Measurements from ENCODE around the gene GPD2. TPM values are rescaled to one million over a fixed set of nuclear protein-coding genes. Genes with fewer than 3 reads are reported as not detected.
A peak's percentile ranks its signal among the peaks of the same experiment; 100 is the strongest.

GPD2 gene
- polyA plus RNA-seq, 12 donors, result 10.4 to 23.5 (median 15.7) TPM; not detected in 1

DNA sequence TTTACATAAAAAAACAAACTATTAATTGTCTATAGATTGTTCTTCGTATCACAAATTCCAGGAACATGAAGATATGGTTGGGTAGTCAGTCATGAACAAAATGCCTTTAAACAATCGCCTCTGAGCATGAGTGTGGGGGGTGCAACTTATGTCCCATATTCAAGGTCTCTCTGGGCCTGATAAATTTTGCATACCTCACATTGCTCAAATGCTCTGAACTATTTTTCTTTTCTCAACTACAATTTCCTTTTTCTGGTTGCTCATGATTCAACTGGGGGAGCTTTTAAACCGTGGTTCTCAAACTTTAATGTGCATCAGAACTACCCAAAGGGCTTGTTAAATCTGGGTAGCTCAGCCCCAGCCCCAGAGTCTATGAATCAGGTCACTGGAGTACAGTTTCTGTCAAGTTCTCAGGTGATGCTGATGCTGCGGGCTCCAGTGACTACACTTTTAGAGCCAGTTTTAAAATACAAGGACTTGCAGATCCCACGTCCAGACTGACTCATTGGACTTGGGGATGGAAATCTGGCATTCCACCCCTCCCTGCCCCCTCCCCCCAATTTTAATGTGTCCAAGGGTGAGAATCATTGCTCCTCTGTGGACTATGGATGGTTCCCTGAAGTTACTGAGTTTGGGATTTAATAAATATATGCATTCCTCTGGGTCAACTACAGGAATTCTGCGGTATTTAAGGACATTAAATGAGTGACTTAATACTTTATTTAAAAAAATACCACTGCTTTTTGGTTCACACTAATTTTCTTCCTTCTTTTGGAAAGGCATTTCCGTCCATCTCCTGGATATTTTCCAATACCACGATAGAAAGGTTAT lies 1.5 kb upstream of the GPD2 start:
- no peak for DNase-seq

DNA sequence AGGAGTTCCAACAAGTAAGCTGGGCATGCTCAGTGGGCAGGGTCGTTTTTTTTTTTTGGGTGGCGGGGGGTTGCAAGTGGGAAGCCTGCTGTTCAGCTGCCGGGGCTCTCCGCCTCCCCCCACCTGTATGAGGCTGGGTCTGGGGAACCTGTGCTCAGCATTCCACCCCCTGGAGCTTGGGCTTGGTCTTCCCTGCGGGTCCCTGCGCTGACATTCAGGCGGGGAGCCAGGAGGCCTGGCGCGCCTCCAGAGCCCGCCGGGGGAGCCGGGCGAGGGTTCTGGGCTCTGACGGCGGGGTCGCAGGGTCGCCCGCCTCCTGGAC lies 822 bp upstream of the GPD2 start:
- no peak for DNase-seq

GRCh38 chr2:156436497-156437085 lies 412 bp downstream of the GPD2 start:
- no peak for DNase-seq

- no peak for DNase-seq
Measured at GRCh38 chr2:156437272-156437930, 1.2 kb downstream of the GPD2 start.

DNA sequence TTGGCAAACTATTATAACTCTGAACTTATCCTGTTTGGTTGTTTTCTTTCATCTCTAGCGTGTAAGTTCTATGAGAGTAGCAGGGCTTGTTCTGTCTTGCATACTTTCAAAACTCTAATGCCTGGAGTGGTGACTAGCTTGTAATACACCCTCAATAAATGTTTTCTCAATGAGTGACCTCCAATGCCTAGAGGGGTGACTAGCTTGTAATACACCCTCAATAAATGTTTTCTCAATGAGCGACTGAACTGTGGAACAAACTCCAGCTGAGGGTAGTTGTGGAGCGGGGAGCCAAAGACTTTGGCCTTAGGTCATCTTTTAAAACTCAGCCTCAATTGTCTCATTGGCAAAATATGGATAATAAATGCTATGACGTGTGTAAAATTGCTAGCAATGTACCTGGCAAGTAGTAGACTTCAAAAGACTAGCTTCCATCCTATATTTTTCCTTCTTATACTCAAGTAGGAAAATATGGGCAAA lies 1.8 kb downstream of the GPD2 start:
- DNase-seq, result no peak

GRCh38 chr2:156443089-156443488 lies 6.9 kb downstream of the GPD2 start:
- DNase-seq, result no peak

GRCh38 chr2:156445296-156446220 lies 9.4 kb downstream of the GPD2 start:
- DNase-seq, result no peak

- no peak for DNase-seq
Measured at GRCh38 chr2:156447761-156448160, 11.6 kb downstream of the GPD2 start.

- DNase-seq, result no peak
Measured at GRCh38 chr2:156448766-156449165, 12.6 kb downstream of the GPD2 start.

- no peak for DNase-seq
Measured at GRCh38 chr2:156452971-156453370, 16.8 kb downstream of the GPD2 start.

GRCh38 chr2:156455361-156455975 lies 19.3 kb downstream of the GPD2 start:
- DNase-seq, result no peak

- DNase-seq, result no peak
Measured at GRCh38 chr2:156456616-156457015, 20.4 kb downstream of the GPD2 start.

DNA sequence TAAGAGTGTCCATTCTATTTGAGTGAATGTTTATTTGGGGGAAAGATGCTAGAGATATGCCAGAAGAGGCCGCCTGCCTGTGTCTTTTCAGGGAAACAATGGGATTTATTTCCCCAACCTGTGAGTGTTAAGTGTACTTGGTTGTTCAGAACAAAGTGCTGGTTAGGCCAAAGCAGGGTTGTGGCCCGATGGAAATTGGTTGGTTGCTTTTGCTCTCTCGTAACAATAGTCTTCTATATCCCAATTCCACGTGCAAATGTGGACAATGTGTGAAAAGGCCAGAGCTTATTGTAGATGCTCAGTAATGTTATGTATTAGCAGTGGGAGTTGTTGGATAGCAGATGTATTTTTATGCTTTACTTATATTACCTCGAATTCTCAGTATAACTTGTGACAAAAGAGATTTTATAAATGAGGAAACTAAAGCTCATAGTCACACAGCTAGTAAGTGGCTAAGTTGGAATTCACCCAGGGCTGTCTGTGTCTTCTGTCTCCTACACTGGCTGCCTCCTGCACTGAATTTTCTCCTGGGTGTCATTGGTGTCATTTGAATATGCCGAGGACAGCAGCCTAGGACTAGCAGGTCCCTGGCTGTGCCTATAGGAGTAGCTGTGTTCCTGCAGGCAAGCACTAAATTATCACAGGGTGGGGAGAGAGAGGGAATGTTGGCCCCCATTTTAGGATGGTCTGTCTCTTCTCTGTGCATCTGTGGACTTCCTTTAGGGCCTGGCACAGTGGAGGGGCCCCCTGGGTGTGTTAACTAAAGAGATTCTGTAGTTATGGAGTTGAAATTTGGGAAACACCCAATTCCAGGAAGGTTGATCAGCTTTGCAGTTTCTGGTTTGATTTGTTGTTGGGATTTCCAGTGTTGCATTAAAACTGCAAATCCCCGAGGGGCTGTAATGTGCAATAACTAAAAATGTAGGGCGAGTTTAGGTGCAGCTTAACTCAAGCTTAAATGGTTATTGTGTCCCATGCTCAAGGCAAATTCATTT lies 21.6 kb downstream of the GPD2 start:
- DNase-seq, result no peak

- no peak for DNase-seq
Measured at GRCh38 chr2:156459720-156460119, 23.5 kb downstream of the GPD2 start.

- DNase-seq, result no peak
Measured at GRCh38 chr2:156464106-156464505, 27.9 kb downstream of the GPD2 start.

GRCh38 chr2:156465573-156465972 lies 29.4 kb downstream of the GPD2 start:
- DNase-seq, result no peak

- peak; percentile 70 for DNase-seq
Measured at GRCh38 chr2:156466739-156467405, 30.7 kb downstream of the GPD2 start.

DNA sequence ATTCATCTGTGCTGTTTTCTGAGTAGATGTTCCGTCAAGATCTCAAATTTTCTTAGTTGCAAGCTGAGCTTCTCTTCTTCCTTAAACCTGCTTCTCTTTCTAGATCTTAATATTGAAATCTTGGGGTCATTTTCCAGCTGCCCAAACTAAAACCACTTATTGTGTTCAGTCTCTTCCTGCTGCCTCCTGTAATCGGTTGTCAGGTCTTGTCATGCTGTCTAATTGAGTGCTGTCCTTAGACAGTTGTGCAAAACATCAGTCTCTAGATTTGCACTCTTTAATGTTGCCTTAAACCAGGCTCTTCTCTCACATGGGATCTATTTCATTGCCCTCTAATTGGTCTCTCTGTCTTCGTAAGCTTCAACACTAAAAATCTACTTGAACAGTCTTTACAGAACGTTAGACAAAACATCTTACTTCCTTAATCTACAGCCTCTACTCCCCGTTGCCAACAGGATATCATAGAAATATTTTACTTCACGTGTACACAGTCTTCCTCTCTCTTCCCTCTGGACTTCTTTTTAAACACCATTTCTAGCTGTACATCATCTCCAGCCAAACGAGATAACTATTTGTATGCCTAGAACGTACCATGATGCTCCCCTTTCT lies 34.9 kb downstream of the GPD2 start:
- no peak for DNase-seq

DNA sequence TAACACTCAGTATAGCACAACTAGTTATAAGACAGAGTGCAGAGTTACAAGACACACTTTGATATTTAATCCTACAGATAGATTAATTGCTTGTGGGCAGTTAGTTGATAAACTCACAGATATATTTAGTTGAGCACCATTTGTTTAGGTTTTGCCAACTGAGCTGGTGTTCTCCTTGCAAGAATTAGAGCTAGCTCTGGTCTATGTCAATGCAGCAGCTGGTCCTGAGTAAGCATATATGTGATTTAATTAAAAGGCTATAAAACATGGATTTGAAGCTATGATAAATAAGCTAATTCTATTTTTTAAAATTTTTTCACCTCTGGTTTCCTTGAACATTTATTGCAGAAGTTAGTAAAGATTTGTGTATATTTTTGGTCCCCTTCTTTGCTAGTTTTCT lies 35.6 kb downstream of the GPD2 start:
- no peak for DNase-seq
